Loucy (cell line): Measurements from ENCODE around the gene TNP1.

ENCODE experiments used
- H2AFZ ChIP-seq: fragments of 200-600 bp; sonication (generic); 2 replicates; pipeline ENCODE4 v1.6.0; 2016; ENCODE audit warnings: antibody characterized with exemption, mild to moderate bottlenecking, low read length, moderate library complexity
- H3F3A ChIP-seq: fragments of 200-600 bp; 2 replicates; pipeline ENCODE4 v1.6.0; 2016; ENCODE audit warnings: antibody characterized with exemption, low read depth, mild to moderate bottlenecking
- H3K27me3 ChIP-seq: fragments of 200-600 bp; sonication (generic); 2 replicates; pipeline ENCODE4 v1.6.1; 2014; ENCODE audit warnings: low read length, mild to moderate bottlenecking; ENCODE audit not compliant: insufficient read depth, poor library complexity, severe bottlenecking
- H3K36me3 ChIP-seq: fragments of 200-600 bp; sonication (generic); 2 replicates; pipeline ENCODE4 v1.6.1; 2016; ENCODE audit warnings: low read length; ENCODE audit not compliant: insufficient read depth
- H3K4me1 ChIP-seq: fragments of 200-600 bp; sonication (generic); 2 replicates; pipeline ENCODE4 v1.5.1; 2014; ENCODE audit warnings: low read length, mild to moderate bottlenecking; ENCODE audit not compliant: insufficient read depth, poor library complexity, severe bottlenecking
- H3K4me2 ChIP-seq: fragments of 200-600 bp; sonication (generic); 2 replicates; pipeline ENCODE4 v1.6.0; 2014; ENCODE audit warnings: antibody characterized with exemption, low read length, low read depth, mild to moderate bottlenecking; ENCODE audit not compliant: poor library complexity, severe bottlenecking
- H3K4me3 ChIP-seq: fragments of 200-600 bp; sonication (generic); 2 replicates; pipeline ENCODE4 v1.5.1; 2014; ENCODE audit warnings: low read length, mild to moderate bottlenecking, mixed read lengths; ENCODE audit not compliant: poor library complexity, severe bottlenecking
- H3K79me2 ChIP-seq: fragments of 200-600 bp; sonication (generic); 2 replicates; pipeline ENCODE4 v1.6.1; 2014; ENCODE audit warnings: low read length; ENCODE audit not compliant: insufficient read depth
- H3K9ac ChIP-seq: fragments of 200-600 bp; sonication (generic); 2 replicates; pipeline ENCODE4 v1.6.0; 2014; ENCODE audit warnings: mild to moderate bottlenecking, low read depth, low read length, moderate library complexity; ENCODE audit not compliant: poor library complexity, severe bottlenecking
- H3K9me2 ChIP-seq: fragments of 200-600 bp; sonication (generic); replicated peaks from 2 replicates; pipeline ENCODE4 v1.6.1; 2016; ENCODE audit warnings: low read depth, low read length, mixed read lengths
- H3K9me3 ChIP-seq: fragments of 200-600 bp; sonication (generic); 2 replicates; pipeline ENCODE4 v1.6.1; 2014; ENCODE audit warnings: mild to moderate bottlenecking, antibody characterized with exemption, low read length, low read depth; ENCODE audit not compliant: insufficient read depth
- H4K20me1 ChIP-seq: fragments of 200-600 bp; sonication (generic); 2 replicates; pipeline ENCODE4 v1.6.0; 2014; ENCODE audit warnings: antibody characterized with exemption, low read length, mild to moderate bottlenecking; ENCODE audit not compliant: insufficient read depth, poor library complexity, severe bottlenecking
- EZH2phosphoT487 ChIP-seq: fragments of 200-600 bp; IDR thresholded peaks from 2 replicates; pipeline ENCODE4 v1.6.1; 2018; ENCODE audit warnings: antibody characterized with exemption, mild to moderate bottlenecking, moderate library complexity, borderline replicate concordance
- TF ChIP-seq, protein P1 (sequence below): fragments of 200-600 bp; sonication (generic); conservative IDR thresholded peaks from 2 replicates; pipeline ENCODE4 v1.5.1; 2014; ENCODE audit warnings: mild to moderate bottlenecking, antibody characterized with exemption, low read length

TNP1 gene

DNA sequence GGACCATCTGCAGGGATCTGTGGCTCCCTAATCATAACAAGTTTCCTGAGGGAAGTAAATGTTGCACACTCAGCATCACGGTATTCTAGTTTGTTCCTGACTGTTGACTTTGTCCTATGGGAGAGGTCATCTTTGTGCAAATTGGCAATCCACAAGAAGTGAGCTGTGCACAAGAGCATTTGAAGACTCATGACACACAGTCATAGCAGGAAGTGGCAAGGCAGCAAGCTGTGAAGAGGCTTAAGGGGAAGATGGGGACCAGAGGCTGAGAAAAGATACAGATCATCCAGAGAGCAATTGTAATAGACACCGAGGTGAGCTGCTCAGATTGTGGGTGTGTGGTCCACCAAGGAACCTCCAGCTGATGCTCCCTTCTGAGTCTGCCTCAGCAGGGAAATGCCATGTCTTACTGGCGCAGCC, 2.7 kb downstream of the TNP1 start:
- Histone ChIP-seq H3K79me2 (no peaks in the 10 kb centered on the region), H3K4me3 (no peak overlapping the region), H3K9ac (no peak overlapping the region), H3K4me2 (no peak overlapping the region), H3F3A (no peaks in the 10 kb centered on the region), H3K9me3 (no peaks in the 10 kb centered on the region), H3K4me1 (no peaks in the 10 kb centered on the region), H3K9me2 (no peaks in the 10 kb centered on the region), H2AFZ (no peak overlapping the region), H4K20me1 (no peaks in the 10 kb centered on the region), H3K36me3 (no peaks in the 10 kb centered on the region), H3K27me3 (no peaks in the 10 kb centered on the region)
- TF ChIP-seq, protein P1, sequence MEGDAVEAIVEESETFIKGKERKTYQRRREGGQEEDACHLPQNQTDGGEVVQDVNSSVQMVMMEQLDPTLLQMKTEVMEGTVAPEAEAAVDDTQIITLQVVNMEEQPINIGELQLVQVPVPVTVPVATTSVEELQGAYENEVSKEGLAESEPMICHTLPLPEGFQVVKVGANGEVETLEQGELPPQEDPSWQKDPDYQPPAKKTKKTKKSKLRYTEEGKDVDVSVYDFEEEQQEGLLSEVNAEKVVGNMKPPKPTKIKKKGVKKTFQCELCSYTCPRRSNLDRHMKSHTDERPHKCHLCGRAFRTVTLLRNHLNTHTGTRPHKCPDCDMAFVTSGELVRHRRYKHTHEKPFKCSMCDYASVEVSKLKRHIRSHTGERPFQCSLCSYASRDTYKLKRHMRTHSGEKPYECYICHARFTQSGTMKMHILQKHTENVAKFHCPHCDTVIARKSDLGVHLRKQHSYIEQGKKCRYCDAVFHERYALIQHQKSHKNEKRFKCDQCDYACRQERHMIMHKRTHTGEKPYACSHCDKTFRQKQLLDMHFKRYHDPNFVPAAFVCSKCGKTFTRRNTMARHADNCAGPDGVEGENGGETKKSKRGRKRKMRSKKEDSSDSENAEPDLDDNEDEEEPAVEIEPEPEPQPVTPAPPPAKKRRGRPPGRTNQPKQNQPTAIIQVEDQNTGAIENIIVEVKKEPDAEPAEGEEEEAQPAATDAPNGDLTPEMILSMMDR: no peak
- TF ChIP-seq EZH2phosphoT487: no peak

DNA sequence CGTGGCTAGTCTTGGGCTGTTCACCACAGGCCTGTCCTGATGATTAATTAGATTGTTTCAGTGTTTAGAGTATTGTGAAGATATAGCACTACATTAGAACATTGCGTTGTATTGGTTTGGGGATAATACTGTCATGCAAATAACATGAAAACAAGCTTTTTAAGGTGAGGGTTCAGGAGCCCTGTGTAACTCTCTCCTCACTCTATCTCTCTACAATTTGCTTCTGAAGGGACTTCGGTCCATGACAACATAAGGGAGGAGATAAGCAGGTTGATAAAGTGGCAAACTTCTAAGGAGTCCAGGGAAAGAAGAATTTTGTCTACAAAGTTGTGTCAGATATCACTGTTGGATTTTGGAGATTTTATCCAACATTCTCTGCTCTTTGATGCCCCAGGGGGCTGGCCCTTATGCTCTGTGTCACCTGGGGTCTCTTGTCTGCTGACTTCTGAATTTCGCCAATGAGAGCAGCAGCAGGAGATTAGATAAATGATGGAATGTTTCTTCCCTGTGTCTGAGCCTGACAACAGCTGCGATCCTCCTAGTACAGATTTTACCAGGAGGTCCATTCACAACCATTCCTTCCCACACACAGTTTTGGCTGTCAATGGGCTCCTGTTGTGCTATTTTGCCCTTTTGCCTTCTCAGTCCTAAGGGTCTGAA, 3.3 kb downstream of the TNP1 start:
- H3K9me3 ChIP-seq: no peaks in the 10 kb centered on the region
- no peak for TF ChIP-seq EZH2phosphoT487
- TF ChIP-seq, protein P1: no peak
- H4K20me1 ChIP-seq: no peaks in the 10 kb centered on the region
- H3F3A ChIP-seq: no peaks in the 10 kb centered on the region
- H3K79me2 ChIP-seq: no peaks in the 10 kb centered on the region
- H2AFZ ChIP-seq: no peak overlapping the region
- no peaks in the 10 kb centered on the region for H3K36me3 ChIP-seq
- H3K4me3 ChIP-seq: no peak overlapping the region
- no peaks in the 10 kb centered on the region for H3K27me3 ChIP-seq
- no peak overlapping the region for H3K9ac ChIP-seq
- no peak overlapping the region for H3K4me2 ChIP-seq
- H3K4me1 ChIP-seq: no peaks in the 10 kb centered on the region
- no peaks in the 10 kb centered on the region for H3K9me2 ChIP-seq

DNA sequence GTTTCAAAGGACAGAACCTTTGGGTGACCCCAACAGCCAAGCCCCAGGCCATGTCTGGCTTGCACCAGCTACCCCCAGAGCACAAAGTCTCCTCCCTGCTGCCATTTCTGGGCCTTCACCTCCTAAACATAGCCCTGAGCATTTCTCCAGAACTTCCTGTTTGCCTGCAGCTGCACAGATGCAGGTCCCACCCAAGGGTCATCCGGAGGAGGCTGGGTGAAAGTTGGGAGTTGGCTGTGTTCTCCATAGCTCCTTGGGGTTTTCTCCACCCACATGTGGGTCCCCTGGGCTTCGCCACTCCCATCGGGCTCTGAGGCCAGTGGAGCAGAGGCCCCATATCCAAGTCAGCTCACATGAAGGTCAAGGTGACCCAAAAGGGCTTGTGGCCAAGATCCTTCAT, 4.3 kb downstream of the TNP1 start:
- Histone ChIP-seq H3K9ac (no peak overlapping the region), H3K79me2 (no peaks in the 10 kb centered on the region), H4K20me1 (no peaks in the 10 kb centered on the region), H3K9me2 (no peaks in the 10 kb centered on the region), H3K9me3 (no peaks in the 10 kb centered on the region), H3K4me2 (no peak overlapping the region), H3K4me1 (no peaks in the 10 kb centered on the region), H3F3A (no peaks in the 10 kb centered on the region), H3K27me3 (no peaks in the 10 kb centered on the region), H3K4me3 (no peak overlapping the region), H3K36me3 (no peaks in the 10 kb centered on the region), H2AFZ (no peak overlapping the region)
- no peak for TF ChIP-seq EZH2phosphoT487
- TF ChIP-seq, protein P1: no peak
